ENCODE measurements around the gene ATP1A2.

DNA sequence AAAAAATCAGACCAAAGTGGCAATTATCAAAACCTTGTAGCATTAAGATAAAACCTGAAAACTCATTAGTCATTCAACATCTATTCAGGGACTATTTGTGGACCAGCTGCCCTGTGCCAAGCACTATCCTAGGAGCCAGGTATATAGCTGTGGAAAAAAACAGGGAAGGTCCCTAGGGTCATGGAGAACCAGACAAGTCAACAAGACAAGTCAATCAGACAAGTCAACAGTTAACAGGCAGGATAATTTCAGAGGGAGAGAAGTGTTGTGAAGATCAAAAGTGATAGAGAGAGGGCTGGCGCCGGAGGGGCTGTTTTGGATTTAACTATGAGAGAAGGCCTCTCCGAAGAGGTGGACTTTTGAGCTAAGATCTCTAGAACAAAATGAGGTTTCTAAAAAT, 32.6 kb downstream of the ATP1A2 start:
- TF ChIP-seq POLR2A (IDR thresholded peaks at IDR 0.05): no peak
- TF ChIP-seq, protein P1, sequence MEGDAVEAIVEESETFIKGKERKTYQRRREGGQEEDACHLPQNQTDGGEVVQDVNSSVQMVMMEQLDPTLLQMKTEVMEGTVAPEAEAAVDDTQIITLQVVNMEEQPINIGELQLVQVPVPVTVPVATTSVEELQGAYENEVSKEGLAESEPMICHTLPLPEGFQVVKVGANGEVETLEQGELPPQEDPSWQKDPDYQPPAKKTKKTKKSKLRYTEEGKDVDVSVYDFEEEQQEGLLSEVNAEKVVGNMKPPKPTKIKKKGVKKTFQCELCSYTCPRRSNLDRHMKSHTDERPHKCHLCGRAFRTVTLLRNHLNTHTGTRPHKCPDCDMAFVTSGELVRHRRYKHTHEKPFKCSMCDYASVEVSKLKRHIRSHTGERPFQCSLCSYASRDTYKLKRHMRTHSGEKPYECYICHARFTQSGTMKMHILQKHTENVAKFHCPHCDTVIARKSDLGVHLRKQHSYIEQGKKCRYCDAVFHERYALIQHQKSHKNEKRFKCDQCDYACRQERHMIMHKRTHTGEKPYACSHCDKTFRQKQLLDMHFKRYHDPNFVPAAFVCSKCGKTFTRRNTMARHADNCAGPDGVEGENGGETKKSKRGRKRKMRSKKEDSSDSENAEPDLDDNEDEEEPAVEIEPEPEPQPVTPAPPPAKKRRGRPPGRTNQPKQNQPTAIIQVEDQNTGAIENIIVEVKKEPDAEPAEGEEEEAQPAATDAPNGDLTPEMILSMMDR (IDR thresholded peaks at IDR 0.05): no peak
